Glutamatergic neuron (in vitro differentiated cells): ENCODE data around the gene COL24A1. TPM values are rescaled to one million over a fixed set of nuclear protein-coding genes. Genes with fewer than 3 reads are reported as not detected.

Source experiments
- DNase-seq: peaks from one replicate; pipeline ENCODE4 v3.0.0; 2022
- H3K27ac Mint-ChIP-seq: one replicate; pipeline ENCODE4 v1.8.0; 2020; ENCODE audit warnings: mild to moderate bottlenecking, mixed read lengths, inconsistent platforms; ENCODE audit not compliant: unreplicated experiment
- H3K27me3 Mint-ChIP-seq: one replicate; pipeline ENCODE4 v1.8.0; 2020; ENCODE audit warnings: mild to moderate bottlenecking, moderate library complexity, mixed read lengths, inconsistent platforms; ENCODE audit not compliant: unreplicated experiment
- H3K36me3 Mint-ChIP-seq: one replicate; pipeline ENCODE4 v1.8.0; 2020; ENCODE audit warnings: mild to moderate bottlenecking, mixed read lengths, inconsistent platforms; ENCODE audit not compliant: unreplicated experiment
- H3K4me1 Mint-ChIP-seq: one replicate; pipeline ENCODE4 v1.8.0; 2020; ENCODE audit warnings: mild to moderate bottlenecking, low read depth, mixed read lengths, inconsistent platforms; ENCODE audit not compliant: unreplicated experiment
- H3K4me3 Mint-ChIP-seq: one replicate; pipeline ENCODE4 v1.8.0; 2020; ENCODE audit warnings: mild to moderate bottlenecking, mixed read lengths, inconsistent platforms; ENCODE audit not compliant: unreplicated experiment
- H3K9me3 Mint-ChIP-seq: one replicate; pipeline ENCODE4 v1.8.0; 2020; ENCODE audit warnings: mild to moderate bottlenecking, moderate library complexity, mixed read lengths, inconsistent platforms; ENCODE audit not compliant: unreplicated experiment
- CTCF ChIP-seq: fragments of 200-600 bp; sonication (generic); IDR thresholded peaks from one replicate; pipeline ENCODE4 v1.5.0; 2021; ENCODE audit not compliant: partially characterized antibody, unreplicated experiment
- total RNA-seq: library from RNA; stranded (reverse); fragmentation: NEBNext Ultra II Directional; extraction: Animal tissue kit (Norgen Biotek cat#: 25700); gene quantifications from one replicate; pipeline ENCODE4 v1.2.1, GENCODE V29; 2021; ENCODE audit not compliant: unreplicated experiment

COL24A1 gene
- total RNA-seq, 1 donor from 2014 or later: 0.15 TPM

- H3K4me1 Mint-ChIP-seq: no peaks in the 10 kb centered on the region
- no peak overlapping the region for H3K27ac Mint-ChIP-seq
- no peak for DNase-seq
- H3K27me3 Mint-ChIP-seq: no peaks in the 10 kb centered on the region
- no peak for TF ChIP-seq CTCF
- H3K36me3 Mint-ChIP-seq: no peaks in the 10 kb centered on the region
- no peak overlapping the region for H3K4me3 Mint-ChIP-seq
- H3K9me3 Mint-ChIP-seq: peaks cover 2% of the 10 kb centered on the region
Observed at GRCh38 chr1:85818371-85818770, 338.2 kb downstream of the COL24A1 start.

- TF ChIP-seq CTCF: no peak
- no peak for DNase-seq
Observed at GRCh38 chr1:85816606-85817005, 340.0 kb downstream of the COL24A1 start.

GRCh38 chr1:85815906-85816305 lies 340.7 kb downstream of the COL24A1 start:
- no peaks in the 10 kb centered on the region for H3K4me1 Mint-ChIP-seq
- no peak overlapping the region for H3K4me3 Mint-ChIP-seq
- H3K27ac Mint-ChIP-seq: no peak overlapping the region
- no peaks in the 10 kb centered on the region for H3K36me3 Mint-ChIP-seq
- no peak for TF ChIP-seq CTCF
- H3K27me3 Mint-ChIP-seq: no peaks in the 10 kb centered on the region
- no peak for DNase-seq
- peaks cover 2% of the 10 kb centered on the region for H3K9me3 Mint-ChIP-seq

More at GRCh38 chr1:85816606-85817005, 340.0 kb downstream of the COL24A1 start:
- Mint-ChIP-seq H3K9me3 (peaks cover 2% of the 10 kb centered on the region), H3K27me3 (no peaks in the 10 kb centered on the region), H3K4me3 (no peak overlapping the region), H3K27ac (no peak overlapping the region), H3K36me3 (no peaks in the 10 kb centered on the region), H3K4me1 (no peaks in the 10 kb centered on the region)

GRCh38 chr1:85806236-85806965 lies 350.2 kb downstream of the COL24A1 start:
- Mint-ChIP-seq H3K4me1 (no peaks in the 10 kb centered on the region), H3K4me3 (no peak overlapping the region), H3K36me3 (no peaks in the 10 kb centered on the region), H3K27me3 (no peaks in the 10 kb centered on the region), H3K27ac (no peak overlapping the region), H3K9me3 (no peaks in the 10 kb centered on the region)
- DNase-seq: no peak
- no peak for TF ChIP-seq CTCF

GRCh38 chr1:85801520-85801919 lies 355.1 kb downstream of the COL24A1 start:
- Mint-ChIP-seq H3K27me3 (peaks cover 2% of the 10 kb centered on the region), H3K4me3 (no peak overlapping the region), H3K9me3 (no peaks in the 10 kb centered on the region), H3K27ac (no peak overlapping the region), H3K4me1 (no peaks in the 10 kb centered on the region), H3K36me3 (no peaks in the 10 kb centered on the region)
- DNase-seq: no peak
- TF ChIP-seq CTCF: no peak
